ENCODE data around the gene C2orf76. TPM values are rescaled to one million over a fixed set of nuclear protein-coding genes. Genes with fewer than 3 reads are reported as not detected.

The C2orf76 gene
- total RNA-seq, 2 experiments from 2014 or later: 6.2 to 9.9 TPM

DNA sequence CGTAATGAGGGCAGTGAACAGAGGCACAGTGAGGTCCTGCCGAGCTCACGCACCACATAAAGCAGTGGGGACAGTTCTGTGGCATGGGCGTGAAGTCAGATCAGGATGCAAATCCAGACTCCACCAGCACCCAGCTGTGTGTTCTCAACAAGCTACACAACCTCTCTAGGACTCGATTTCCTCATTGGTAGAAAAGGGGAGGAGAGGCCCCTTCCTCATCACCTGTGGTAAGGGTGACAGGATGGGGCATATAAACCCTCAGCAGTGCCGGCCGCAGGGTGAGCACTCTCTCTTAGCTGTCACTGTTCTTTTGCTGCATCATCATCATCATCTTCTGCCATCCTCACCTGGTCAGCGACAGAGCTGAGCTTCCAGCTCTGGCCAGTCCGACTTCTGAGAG, 54.8 kb downstream of the C2orf76 start:
- H3K4me1 Mint-ChIP-seq: no peaks in the 10 kb centered on the region
- H3K27ac Mint-ChIP-seq: no peak overlapping the region
- H3K9me3 Mint-ChIP-seq (ENCODE audit: low read depth): no peaks in the 10 kb centered on the region
- CTCF ChIA-PET: interaction anchor here (1.2 kb wide), 1 partner anchor 430 kb away, joined by 5 read pairs; no protein-coding TSS in a partner anchor
- DNase-seq (no peak), ATAC-seq (no peak)
- no peaks in the 10 kb centered on the region for H3K27me3 Mint-ChIP-seq
- H3K4me3 Mint-ChIP-seq: no peak overlapping the region
- H3K36me3 Mint-ChIP-seq: no peaks in the 10 kb centered on the region

DNA sequence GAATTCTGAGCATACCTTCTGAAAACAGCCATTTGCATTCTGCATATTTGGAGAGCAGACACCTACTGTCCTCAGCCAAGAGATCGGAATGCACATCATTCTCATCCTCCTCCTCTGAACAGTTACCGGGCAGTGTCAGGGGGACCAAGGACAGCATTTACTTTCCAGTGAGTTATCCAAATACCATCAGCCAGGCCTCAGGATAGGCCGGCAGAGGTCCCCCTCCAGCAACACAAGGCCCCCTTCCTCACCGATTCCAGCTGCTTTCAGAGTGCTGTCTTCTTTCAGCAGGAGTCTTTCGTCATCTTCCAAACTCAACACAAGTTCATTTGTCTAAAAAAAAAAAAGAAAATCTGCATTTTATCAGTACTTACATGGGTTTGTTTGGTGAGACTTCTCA, 55.3 kb downstream of the C2orf76 start:
- Mint-ChIP-seq H3K4me3 (no peak overlapping the region), H3K9me3 (ENCODE audit: low read depth) (no peaks in the 10 kb centered on the region), H3K27me3 (no peaks in the 10 kb centered on the region), H3K36me3 (no peaks in the 10 kb centered on the region), H3K4me1 (no peaks in the 10 kb centered on the region), H3K27ac (no peak overlapping the region)
- CTCF ChIA-PET: interaction anchor here (1.0 kb wide), 1 partner anchor 430 kb away, joined by 3 read pairs; no protein-coding TSS in a partner anchor
- DNase-seq (no peak), ATAC-seq (no peak)

GRCh38 chr2:119308793-119309330, 57.8 kb downstream of the C2orf76 start:
- Mint-ChIP-seq H3K27me3 (no peaks in the 10 kb centered on the region), H3K4me1 (no peaks in the 10 kb centered on the region), H3K4me3 (no peak overlapping the region), H3K36me3 (no peaks in the 10 kb centered on the region), H3K9me3 (ENCODE audit: low read depth) (no peaks in the 10 kb centered on the region), H3K27ac (no peak overlapping the region)
- ATAC-seq: no peak
- CTCF ChIA-PET: interaction anchor here (0.7 to 0.8 kb wide), 2 partner anchors 28 to 72 kb away, joined by 3 read pairs; no protein-coding TSS in a partner anchor
- no peak for DNase-seq

GRCh38 chr2:119307419-119308140, 59.1 kb downstream of the C2orf76 start:
- no peak overlapping the region for H3K27ac Mint-ChIP-seq
- no peaks in the 10 kb centered on the region for H3K9me3 Mint-ChIP-seq (ENCODE audit: low read depth)
- H3K27me3 Mint-ChIP-seq: no peaks in the 10 kb centered on the region

DNA sequence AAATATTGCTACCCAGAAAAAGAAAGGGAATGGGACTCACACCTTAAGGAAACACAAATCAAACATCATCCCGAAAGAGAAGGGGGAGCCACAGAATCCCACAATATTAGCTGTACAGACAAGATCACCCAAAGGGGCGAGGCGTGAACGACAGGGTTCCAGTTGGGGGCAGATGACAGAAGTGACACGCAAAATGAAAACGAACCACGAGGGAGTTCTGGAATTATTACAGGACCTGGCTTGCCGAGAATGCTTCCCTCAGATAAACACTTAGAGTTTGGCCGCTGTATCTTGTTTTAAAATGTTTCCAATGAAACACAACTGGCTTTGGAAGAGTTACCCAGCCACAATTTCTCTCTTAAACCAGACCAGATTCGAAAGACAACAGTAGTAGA, 60.4 kb downstream of the C2orf76 start:
- DNase-seq: no peak
- no peak for ATAC-seq
- Mint-ChIP-seq H3K9me3 (ENCODE audit: low read depth) (no peaks in the 10 kb centered on the region), H3K27me3 (no peaks in the 10 kb centered on the region), H3K4me1 (no peaks in the 10 kb centered on the region), H3K4me3 (no peak overlapping the region), H3K36me3 (no peaks in the 10 kb centered on the region), H3K27ac (no peak overlapping the region)
- CTCF ChIA-PET: no interaction called here

More at GRCh38 chr2:119307419-119308140, 59.1 kb downstream of the C2orf76 start:
- CTCF ChIA-PET: no interaction called here
- ATAC-seq: no peak
- Mint-ChIP-seq H3K4me3 (no peak overlapping the region), H3K36me3 (no peaks in the 10 kb centered on the region), H3K4me1 (no peaks in the 10 kb centered on the region)
- no peak for DNase-seq

DNA sequence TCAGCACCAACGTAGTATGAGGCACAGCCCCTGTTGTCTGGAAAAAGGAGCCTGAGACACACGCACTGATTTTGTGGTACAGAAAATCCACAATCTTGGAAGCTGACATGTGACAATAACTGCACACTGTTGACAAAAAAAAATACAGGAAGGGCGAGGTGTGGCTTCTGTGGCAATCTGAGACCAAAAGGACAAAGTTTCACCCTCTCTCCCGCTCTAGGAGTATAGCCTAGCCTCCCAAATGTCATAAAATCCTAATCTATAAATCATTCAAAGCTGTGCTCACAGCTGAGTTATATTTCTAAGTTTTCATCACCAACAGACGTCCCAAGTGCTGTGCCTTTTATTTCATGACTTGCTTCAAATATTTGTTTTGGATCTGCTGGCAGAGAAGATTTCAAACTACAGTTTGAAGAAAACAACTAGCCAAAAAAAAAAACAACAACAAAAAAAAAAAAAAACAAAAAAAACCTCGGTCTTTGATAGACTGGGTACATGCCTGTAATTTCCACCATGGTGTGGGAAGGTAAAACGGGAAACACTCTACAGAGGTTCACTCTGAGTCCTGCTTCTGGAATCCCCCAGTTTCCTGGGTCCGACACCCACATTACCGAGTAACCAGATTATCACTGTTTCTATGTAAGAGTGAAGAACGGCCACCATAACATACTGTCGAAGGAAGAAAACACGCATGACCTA, 61.0 kb downstream of the C2orf76 start:
- Mint-ChIP-seq H3K36me3 (peaks cover 2% of the 10 kb centered on the region), H3K27me3 (no peaks in the 10 kb centered on the region), H3K4me3 (no peak overlapping the region), H3K4me1 (no peaks in the 10 kb centered on the region), H3K27ac (no peak overlapping the region), H3K9me3 (ENCODE audit: low read depth) (no peaks in the 10 kb centered on the region)
- CTCF ChIA-PET: no interaction called here
- no peak for DNase-seq
- no peak for ATAC-seq

DNA sequence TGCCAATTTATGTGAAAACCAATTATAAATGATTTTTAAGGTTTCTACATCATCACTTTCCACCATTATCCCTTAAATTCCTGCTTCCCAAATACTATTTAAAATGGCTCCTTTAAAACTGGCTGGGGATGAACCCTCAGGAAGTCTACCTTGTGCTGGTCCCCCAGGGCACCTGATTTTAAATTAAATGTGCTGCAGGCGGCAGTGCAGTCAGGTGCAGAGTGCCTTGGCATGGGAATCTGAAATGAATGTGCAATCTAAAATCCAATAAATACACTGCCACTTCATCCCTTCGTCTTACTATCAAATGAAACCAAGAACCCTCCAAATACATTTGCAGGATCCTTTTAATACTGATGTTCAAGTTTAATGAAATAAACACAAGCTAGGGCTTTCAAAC, 61.8 kb downstream of the C2orf76 start:
- H3K36me3 Mint-ChIP-seq: peaks cover 2% of the 10 kb centered on the region
- H3K27me3 Mint-ChIP-seq: no peaks in the 10 kb centered on the region
- H3K4me1 Mint-ChIP-seq: no peaks in the 10 kb centered on the region
- no peak for DNase-seq
- H3K9me3 Mint-ChIP-seq (ENCODE audit: low read depth): no peaks in the 10 kb centered on the region
- H3K4me3 Mint-ChIP-seq: no peak overlapping the region
- CTCF ChIA-PET: no interaction called here
- H3K27ac Mint-ChIP-seq: no peak overlapping the region
- no peak for ATAC-seq

DNA sequence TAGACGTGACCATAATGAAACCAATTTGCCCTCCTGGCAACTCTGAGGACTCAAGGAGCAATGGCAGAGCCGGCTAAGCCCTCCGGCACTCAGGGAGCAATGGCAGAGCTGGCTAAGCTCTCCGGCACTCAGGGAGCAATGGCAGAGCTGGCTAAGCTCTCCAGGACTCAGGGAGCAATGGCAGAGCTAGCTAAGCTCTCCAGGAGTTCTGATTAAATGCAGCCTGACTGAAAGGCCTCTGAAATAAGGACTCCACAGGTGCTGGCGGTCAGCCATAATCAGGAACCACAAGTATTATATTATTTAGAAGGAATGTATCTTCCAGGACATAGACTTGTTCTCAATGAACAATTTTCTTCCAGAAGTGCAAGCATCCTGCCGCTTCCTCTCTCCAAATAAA, 65.2 kb downstream of the C2orf76 start:
- DNase-seq: no peak
- H3K27ac Mint-ChIP-seq: no peak overlapping the region
- no peaks in the 10 kb centered on the region for H3K9me3 Mint-ChIP-seq (ENCODE audit: low read depth)
- no peaks in the 10 kb centered on the region for H3K4me1 Mint-ChIP-seq
- ATAC-seq: no peak
- no peak overlapping the region for H3K4me3 Mint-ChIP-seq
- H3K36me3 Mint-ChIP-seq: peaks cover 2% of the 10 kb centered on the region
- CTCF ChIA-PET: interaction anchor here (2.4 kb wide), 1 partner anchor 10 kb away, joined by 10 read pairs; no protein-coding TSS in a partner anchor
- no peaks in the 10 kb centered on the region for H3K27me3 Mint-ChIP-seq

GRCh38 chr2:119295688-119296375, 70.8 kb downstream of the C2orf76 start:
- CTCF ChIA-PET: no interaction called here
- H3K27me3 Mint-ChIP-seq: no peaks in the 10 kb centered on the region
- H3K9me3 Mint-ChIP-seq (ENCODE audit: low read depth): no peaks in the 10 kb centered on the region

GRCh38 chr2:119294671-119295070, 72.0 kb downstream of the C2orf76 start:
- H3K27ac Mint-ChIP-seq: no peak overlapping the region
- no peaks in the 10 kb centered on the region for H3K4me1 Mint-ChIP-seq
- no peak for ATAC-seq
- H3K27me3 Mint-ChIP-seq: no peaks in the 10 kb centered on the region
- no peaks in the 10 kb centered on the region for H3K36me3 Mint-ChIP-seq
- DNase-seq: no peak
- H3K9me3 Mint-ChIP-seq (ENCODE audit: low read depth): no peaks in the 10 kb centered on the region
- H3K4me3 Mint-ChIP-seq: no peak overlapping the region
- CTCF ChIA-PET: no interaction called here

More at GRCh38 chr2:119295688-119296375, 70.8 kb downstream of the C2orf76 start:
- H3K36me3 Mint-ChIP-seq: peaks cover under 1% of the 10 kb centered on the region
- no peak for ATAC-seq
- no peak for DNase-seq
- no peak overlapping the region for H3K4me3 Mint-ChIP-seq
- H3K27ac Mint-ChIP-seq: no peak overlapping the region
- no peaks in the 10 kb centered on the region for H3K4me1 Mint-ChIP-seq

DNA sequence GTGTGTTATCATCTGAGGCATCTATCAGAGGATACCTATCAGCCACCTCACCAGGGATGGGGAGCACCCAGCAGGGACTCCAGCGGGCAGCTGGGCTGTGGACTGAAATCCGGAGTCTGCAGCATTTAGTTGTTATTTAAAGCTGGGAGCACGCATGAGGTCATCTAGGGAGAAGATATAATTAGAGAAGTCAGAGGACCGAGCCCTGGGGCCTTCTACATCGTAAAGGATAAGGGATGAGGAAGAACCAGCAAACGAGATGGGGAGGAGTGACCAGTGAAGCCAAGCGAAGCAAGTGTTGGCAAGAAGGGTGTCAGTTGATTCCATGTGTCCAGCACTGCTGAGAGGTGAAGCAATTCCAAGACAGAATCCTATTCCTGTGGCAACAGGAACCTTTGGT, 72.7 kb downstream of the C2orf76 start:
- ATAC-seq: no peak

GRCh38 chr2:119293254-119293653, 73.4 kb downstream of the C2orf76 start:
- Mint-ChIP-seq H3K9me3 (ENCODE audit: low read depth) (no peaks in the 10 kb centered on the region), H3K27me3 (no peaks in the 10 kb centered on the region), H3K4me3 (no peak overlapping the region), H3K27ac (no peak overlapping the region), H3K36me3 (no peaks in the 10 kb centered on the region), H3K4me1 (no peaks in the 10 kb centered on the region)
- CTCF ChIA-PET: no interaction called here
- no peak for DNase-seq
- ATAC-seq: no peak

More for the DNA sequence above, 72.7 kb downstream of the C2orf76 start:
- Mint-ChIP-seq H3K36me3 (no peaks in the 10 kb centered on the region), H3K4me1 (no peaks in the 10 kb centered on the region), H3K9me3 (ENCODE audit: low read depth) (no peaks in the 10 kb centered on the region), H3K4me3 (no peak overlapping the region), H3K27me3 (no peaks in the 10 kb centered on the region), H3K27ac (no peak overlapping the region)
- no peak for DNase-seq
- CTCF ChIA-PET: no interaction called here

DNA sequence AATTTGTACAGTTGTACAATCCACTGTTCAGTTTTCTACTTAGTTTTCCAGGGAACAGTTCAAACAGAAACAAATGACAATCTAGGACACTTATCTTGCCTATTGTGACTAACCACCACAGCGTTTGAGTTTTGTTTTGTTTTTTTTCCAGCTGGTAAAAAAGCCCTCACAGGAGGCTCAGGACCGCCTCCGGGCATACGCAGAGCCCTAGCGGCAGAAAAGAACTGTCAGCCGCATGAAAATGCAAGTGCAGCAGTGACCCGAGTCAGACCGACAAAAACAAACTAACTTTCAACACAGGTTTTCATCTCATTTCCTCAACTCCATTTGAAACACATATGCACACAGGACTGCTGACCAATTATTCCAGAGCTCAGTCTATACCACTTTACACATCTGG, 74.4 kb downstream of the C2orf76 start:
- ATAC-seq (no peak), DNase-seq (no peak)
- CTCF ChIA-PET: interaction anchor here (1.5 to 2.5 kb wide), 3 partner anchors 9 to 411 kb away, joined by 4 to 12 read pairs (median 10); no protein-coding TSS in a partner anchor
- H3K9me3 Mint-ChIP-seq (ENCODE audit: low read depth): no peaks in the 10 kb centered on the region
- no peaks in the 10 kb centered on the region for H3K36me3 Mint-ChIP-seq
- H3K4me1 Mint-ChIP-seq: no peaks in the 10 kb centered on the region
- H3K27me3 Mint-ChIP-seq: no peaks in the 10 kb centered on the region
- H3K27ac Mint-ChIP-seq: no peak overlapping the region
- no peak overlapping the region for H3K4me3 Mint-ChIP-seq

All from activated CD8-positive, alpha-beta memory T cell treated with anti-CD3 and anti-CD28 coated beads, Interleukin-2, amount 10 ng/mL, durations not matched to agents 7 days and 5 days (primary cell).